ENCODE results near the gene ZP4. TPM values are rescaled to one million over a fixed set of nuclear protein-coding genes. Genes with fewer than 3 reads are reported as not detected.
A peak's percentile ranks its signal among the peaks of the same experiment; 100 is the strongest.

The ZP4 gene
- total and polyA plus RNA-seq, 2 of the 8 experiments (the other 6 are each of a cell fraction or from before 2014, with no cell fraction given): not detected

- Histone ChIP-seq H3K4me1 (replicated peaks in 1 of 4; ENCODE audit: control insufficient read depth in 3 of 4, insufficient read depth in 4 of 4, low read length in 3 of 4) (peaks cover 0 to 6% (median 2%) of the 10 kb centered on the region in 4 experiments; a peak in 3 of 7 replicates), H4K20me1 (replicated peaks in 1 of 2; ENCODE audit: control insufficient read depth in 1 of 2, insufficient read depth in 2 of 2, low read length in 2 of 2) (no peaks in the 10 kb centered on the region), H3K27ac (ENCODE audit: low read depth, low read length) (no peak overlapping the region), H3K36me3 (ENCODE audit: control insufficient read depth in 2 of 4, insufficient read depth in 4 of 4, low read length in 3 of 4) (no peaks in the 10 kb centered on the region), H3K56ac (replicated peaks; ENCODE audit: insufficient read length, low read depth, low read length) (no peak overlapping the region), H2BK5ac (ENCODE audit: low read depth, low read length) (0 out of 2 replicates have a peak overlapping the region, but pooled peaks have one; percentile 13), H3K23me2 (ENCODE audit: low read depth, low read length) (no peaks in the 10 kb centered on the region), H2BK20ac (ENCODE audit: low read length) (peak overlapping the region; percentile 1; the same call in 1 of the 2 replicates), H3K79me2 (ENCODE audit: control insufficient read depth in 1 of 2, insufficient read depth in 2 of 2, low read length in 2 of 2) (no peaks in the 10 kb centered on the region), H4K8ac (ENCODE audit: extremely low read depth, insufficient read depth, low read length) (no peak overlapping the region), H2BK120ac (replicated peaks; ENCODE audit: low read depth, low read length) (no peak overlapping the region), H4K91ac (replicated peaks; ENCODE audit: insufficient read length, low read length) (no peak overlapping the region), H3K79me1 (ENCODE audit: low read depth, low read length) (no peaks in the 10 kb centered on the region), H2AK5ac (ENCODE audit: low read depth, low read length) (no peak overlapping the region), H4K5ac (ENCODE audit: insufficient read length, low read depth, low read length) (no peak overlapping the region), H3K27me3 (replicated peaks in 1 of 4; ENCODE audit: control insufficient read depth in 3 of 4, extremely low read depth in 1 of 4, insufficient read depth in 3 of 4, low read length in 3 of 4) (no peaks in the 10 kb centered on the region), H3K23ac (ENCODE audit: insufficient read length) (no peak overlapping the region), H2BK15ac (ENCODE audit: low read length) (no peak overlapping the region), H2BK12ac (ENCODE audit: low read depth, low read length) (no peak overlapping the region), H3K14ac (ENCODE audit: insufficient read length) (no peak overlapping the region), H2AFZ (ENCODE audit: low read length) (peak overlapping the region; percentile 44; the same call in 1 of the 2 replicates), H3K18ac (ENCODE audit: extremely low read depth, low read length) (no peak overlapping the region), H3K4me3 (ENCODE audit: extremely low read depth in 1 of 4, insufficient read depth in 2 of 4, low read depth in 3 of 4, low read length in 4 of 4) (no peak overlapping the region), H3K4ac (replicated peaks; ENCODE audit: insufficient read length, low read depth, low read length) (no peak overlapping the region), H3K9ac (replicated peaks in 1 of 4; ENCODE audit: extremely low read depth in 1 of 4, low read depth in 3 of 4, low read length in 3 of 4) (no peak overlapping the region), H3K4me2 (ENCODE audit: insufficient read depth in 1 of 2, low read depth in 2 of 2, low read length in 2 of 2) (no peak overlapping the region; a peak in 1 of 4 replicates), H3K9me3 (ENCODE audit: insufficient read depth in 2 of 2, low read depth in 1 of 2, low read length in 1 of 2) (no peaks in the 10 kb centered on the region)
- 78% methylated on average over 4 of the region's 4 CpGs; no CpG with 5 or more reads in 1 of the 2 experiments for WGBS, 2 experiments (ENCODE audit: extremely low coverage in 1 of 2, insufficient coverage in 1 of 2, insufficient read length in 1 of 2, insufficient replicate concordance in 2 of 2, low coverage in 1 of 2, low lambda C conversion rate in 2 of 2, missing lambda C conversion rate in 1 of 2)
- TF ChIP-seq ATF2 (IDR thresholded peaks at IDR 0.05; ENCODE audit: low read length): peak; percentile 44; the same call in 1 of the 2 replicates
- TF ChIP-seq JUND (IDR thresholded peaks at IDR 0.05; ENCODE audit: low read length): peak; percentile 66; the same call in 1 of the 2 replicates
- TF ChIP-seq E2F6 (IDR thresholded peaks at IDR 0.05): 0 out of 2 replicates have a peak, but pooled peaks have one; percentile 31
- no peak for TF ChIP-seq TEAD4 (IDR thresholded peaks at IDR 0.05; ENCODE audit: low read depth, low read length)
- peak; percentile 59 for TF ChIP-seq MAX (IDR thresholded peaks at IDR 0.05)
- peak; percentile 86 for TF ChIP-seq BACH1 (IDR thresholded peaks at IDR 0.05; ENCODE audit: low read length)
- peak; percentile 51; the same call in 1 of the 2 replicates for TF ChIP-seq MAFK (IDR thresholded peaks at IDR 0.05; ENCODE audit: low read depth, low read length)
- TF ChIP-seq POLR2A (IDR thresholded peaks at IDR 0.05; ENCODE audit: control extremely low read depth in 1 of 2, low read depth in 2 of 2, low read length in 2 of 2): no peak
- DNase-seq (ENCODE audit: low read depth in 1 of 2, low spot score in 2 of 2): peak; percentile 46 to 47
- FAIRE-seq: peak; percentile 84
- ChIA-PET POLR2A (ENCODE audit: partially characterized antibody) (interaction anchor here (1.4 kb wide), 1 partner anchor 9 kb away, joined by 6 read pairs; no protein-coding TSS in a partner anchor), CTCF (ENCODE audit: partially characterized antibody) (interaction anchor here (0.6 to 9.8 kb wide), 6 partner anchors 9 to 541 kb away, joined by 3 to 54 read pairs (median 6); no protein-coding TSS in a partner anchor)
Measured at GRCh38 chr1:237873487-237874211, 17.1 kb downstream of the ZP4 start.
